WERI-Rb-1 (cell line): ENCODE measurements around the gene SBDS.
"Not testable (repeated sequence)": the region's sequence is repeated elsewhere in the genome, so short reads cannot be mapped to it uniquely, and the experiment has no call there.

Source experiments
- DNase-seq: peaks from one replicate; pipeline ENCODE4 v3.0.0-alpha.2; 2020
- H3K27ac ChIP-seq: fragments of 250-450 bp; sonication (Bioruptor Pico); 2 replicates; pipeline ENCODE4 v1.5.1; 2020; ENCODE audit warnings: mild to moderate bottlenecking, moderate library complexity
- H3K27me3 ChIP-seq: fragments of 250-450 bp; sonication (Bioruptor Pico); 2 replicates; pipeline ENCODE4 v1.5.1; 2021; ENCODE audit warnings: mild to moderate bottlenecking, low read depth, moderate library complexity; ENCODE audit not compliant: insufficient read depth, severe bottlenecking
- H3K36me3 ChIP-seq: fragments of 250-450 bp; sonication (Bioruptor Pico); 2 replicates; pipeline ENCODE4 v1.5.1; 2020; ENCODE audit warnings: mild to moderate bottlenecking, moderate library complexity
- H3K4me3 ChIP-seq: 2 replicates; pipeline ENCODE4 v1.5.1; 2011; ENCODE audit warnings: low read depth, mild to moderate bottlenecking, control low read depth, low read length
- H3K9me3 ChIP-seq: fragments of 250-450 bp; sonication (Bioruptor Pico); 2 replicates; pipeline ENCODE4 v1.5.1; 2021; ENCODE audit warnings: mild to moderate bottlenecking, moderate library complexity; ENCODE audit not compliant: severe bottlenecking
- TF ChIP-seq, protein P1 (sequence below): IDR thresholded peaks from 2 replicates; pipeline ENCODE4 v1.5.1; 2011; ENCODE audit warnings: low read depth, mild to moderate bottlenecking, control low read depth, inconsistent platforms, low read length

Gene SBDS

GRCh38 chr7:66974986-66975590, 20.3 kb downstream of the SBDS start:
- Histone ChIP-seq H3K27me3 (no peaks in the 10 kb centered on the region), H3K27ac (no peak overlapping the region), H3K36me3 (no peaks in the 10 kb centered on the region), H3K4me3 (no peak overlapping the region), H3K9me3 (no peaks in the 10 kb centered on the region)
- no peak for DNase-seq
- TF ChIP-seq, protein P1, sequence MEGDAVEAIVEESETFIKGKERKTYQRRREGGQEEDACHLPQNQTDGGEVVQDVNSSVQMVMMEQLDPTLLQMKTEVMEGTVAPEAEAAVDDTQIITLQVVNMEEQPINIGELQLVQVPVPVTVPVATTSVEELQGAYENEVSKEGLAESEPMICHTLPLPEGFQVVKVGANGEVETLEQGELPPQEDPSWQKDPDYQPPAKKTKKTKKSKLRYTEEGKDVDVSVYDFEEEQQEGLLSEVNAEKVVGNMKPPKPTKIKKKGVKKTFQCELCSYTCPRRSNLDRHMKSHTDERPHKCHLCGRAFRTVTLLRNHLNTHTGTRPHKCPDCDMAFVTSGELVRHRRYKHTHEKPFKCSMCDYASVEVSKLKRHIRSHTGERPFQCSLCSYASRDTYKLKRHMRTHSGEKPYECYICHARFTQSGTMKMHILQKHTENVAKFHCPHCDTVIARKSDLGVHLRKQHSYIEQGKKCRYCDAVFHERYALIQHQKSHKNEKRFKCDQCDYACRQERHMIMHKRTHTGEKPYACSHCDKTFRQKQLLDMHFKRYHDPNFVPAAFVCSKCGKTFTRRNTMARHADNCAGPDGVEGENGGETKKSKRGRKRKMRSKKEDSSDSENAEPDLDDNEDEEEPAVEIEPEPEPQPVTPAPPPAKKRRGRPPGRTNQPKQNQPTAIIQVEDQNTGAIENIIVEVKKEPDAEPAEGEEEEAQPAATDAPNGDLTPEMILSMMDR = no peak

- Histone ChIP-seq H3K27me3 (no peaks in the 10 kb centered on the region), H3K36me3 (no peaks in the 10 kb centered on the region), H3K4me3 (no peak overlapping the region), H3K9me3 (no peaks in the 10 kb centered on the region), H3K27ac (no peak overlapping the region)
- TF ChIP-seq, protein P1 = no peak
- DNase-seq = no peak
These were observed 25.1 kb downstream of the SBDS start for GRCh38 chr7:66970310-66970709.

- H3K36me3 ChIP-seq, H3K27ac ChIP-seq, H3K9me3 ChIP-seq, H3K27me3 ChIP-seq, DNase-seq, H3K4me3 ChIP-seq: not testable (repeated sequence)
These were observed 26.4 kb downstream of the SBDS start for GRCh38 chr7:66969001-66969400.

DNA sequence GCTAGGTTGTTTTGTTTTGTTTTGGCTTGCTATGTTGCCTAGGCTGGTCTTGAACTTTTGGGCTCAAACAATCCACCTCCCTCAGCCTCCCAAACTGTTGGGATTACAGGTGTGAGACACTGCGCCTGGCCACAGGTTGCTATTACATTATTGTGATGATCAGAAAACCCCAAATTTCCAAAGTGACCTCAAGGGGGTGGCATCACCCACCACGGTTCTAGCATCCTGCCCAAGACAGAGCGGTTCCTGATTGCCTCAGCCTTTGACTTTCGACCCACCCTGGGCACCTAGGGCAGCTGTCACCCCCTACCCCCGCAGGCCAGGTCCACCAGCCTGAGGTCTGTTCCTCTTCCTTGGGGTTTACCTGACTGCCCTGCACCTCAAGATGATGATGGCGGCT, 28.4 kb downstream of the SBDS start:
- no peaks in the 10 kb centered on the region for H3K27me3 ChIP-seq
- TF ChIP-seq, protein P1 = no peak
- DNase-seq = no peak
- no peaks in the 10 kb centered on the region for H3K9me3 ChIP-seq
- no peaks in the 10 kb centered on the region for H3K36me3 ChIP-seq
- H3K4me3 ChIP-seq = no peak overlapping the region
- no peak overlapping the region for H3K27ac ChIP-seq

GRCh38 chr7:66964411-66964810, 31.0 kb downstream of the SBDS start:
- Histone ChIP-seq H3K27me3 (no peaks in the 10 kb centered on the region), H3K9me3 (no peaks in the 10 kb centered on the region), H3K36me3 (no peaks in the 10 kb centered on the region; the same call in 1 of the 2 replicates), H3K27ac (no peak overlapping the region), H3K4me3 (no peak overlapping the region)
- no peak for DNase-seq
- TF ChIP-seq, protein P1 = no peak

DNA sequence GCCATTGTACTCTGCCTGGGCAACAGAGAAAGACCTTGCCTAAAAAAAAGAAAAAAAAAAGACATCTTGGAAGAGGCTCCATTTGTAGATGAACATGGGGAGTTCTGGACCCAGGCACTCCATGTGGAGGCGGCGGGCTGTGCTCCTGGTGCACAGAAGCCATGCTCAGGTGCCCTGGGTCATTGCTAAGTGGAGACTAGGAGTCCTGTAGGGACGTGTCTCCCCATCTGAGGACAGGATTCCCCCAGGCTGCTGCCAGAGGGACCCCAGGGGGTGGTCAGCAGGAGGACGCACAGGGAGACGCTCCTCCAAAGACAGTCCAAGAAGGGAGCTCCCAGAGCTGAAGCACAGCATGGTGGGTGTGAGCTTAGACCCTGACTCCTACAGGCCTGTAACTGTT, 34.3 kb downstream of the SBDS start:
- Histone ChIP-seq H3K9me3 (no peaks in the 10 kb centered on the region), H3K4me3 (no peak overlapping the region), H3K27me3 (no peaks in the 10 kb centered on the region), H3K36me3 (peaks cover 8% of the 10 kb centered on the region), H3K27ac (no peak overlapping the region)
- no peak for DNase-seq
- TF ChIP-seq, protein P1 = no peak
